ENCODE measurements around the gene MFF.

Gene MFF

DNA sequence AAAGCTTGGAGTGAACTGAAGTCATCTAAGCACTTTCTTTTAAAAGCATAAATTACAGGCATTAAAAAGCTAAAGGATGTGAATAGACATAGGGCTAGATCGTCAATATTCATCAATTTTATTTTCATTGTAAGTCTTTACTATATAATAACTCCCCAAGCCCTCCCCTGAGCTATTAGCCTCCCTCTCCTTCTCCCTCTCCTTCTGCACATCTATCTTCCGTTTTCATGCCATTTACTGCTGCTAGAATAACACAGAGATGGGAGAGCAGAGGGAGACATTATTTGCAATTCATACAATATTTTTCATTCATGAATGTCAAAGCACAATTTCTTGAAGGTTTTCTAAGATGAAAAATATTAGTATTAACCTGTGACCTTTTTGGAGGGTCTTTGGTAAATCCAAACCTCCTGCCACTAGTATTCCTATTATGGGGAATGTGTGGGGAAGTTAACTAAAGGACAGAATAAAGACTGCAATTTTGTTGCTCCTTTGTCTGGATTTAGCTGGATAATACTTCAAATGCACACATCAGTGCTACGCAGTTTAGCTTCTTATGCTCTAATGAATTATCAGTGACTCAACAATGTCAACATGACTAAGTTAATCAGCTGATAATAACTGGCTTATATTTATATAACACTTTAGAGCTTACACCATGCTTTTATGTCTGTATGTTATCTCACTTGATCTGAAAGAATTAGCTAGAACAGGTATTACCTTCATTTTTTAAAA, 28.2 kb upstream of the MFF start:
- Histone ChIP-seq H3K9me3 (ENCODE audit: insufficient read depth, low read length) (no peaks in the 10 kb centered on the region), H3K9ac (ENCODE audit: insufficient read length, low read depth) (no peak overlapping the region), H3K36me3 (ENCODE audit: insufficient read depth, insufficient read length, low read length) (no peaks in the 10 kb centered on the region), H3K4me3 (ENCODE audit: insufficient read length, low read depth) (no peak overlapping the region), H3K4me1 (ENCODE audit: insufficient read depth, insufficient read length) (no peaks in the 10 kb centered on the region), H3K27me3 (ENCODE audit: insufficient read depth, insufficient read length) (no peaks in the 10 kb centered on the region)
- TF ChIP-seq ZNF274 (IDR thresholded peaks at IDR 0.05; ENCODE audit: low read depth, low read length) (no peak), SUZ12 (IDR thresholded peaks at IDR 0.05; ENCODE audit: extremely low read depth, insufficient read depth, insufficient read length) (no peak), YY1 (IDR thresholded peaks at IDR 0.05; ENCODE audit: insufficient read depth, insufficient read length) (no peak)
- no peak for DNase-seq (ENCODE audit: low read depth, low spot score)

DNA sequence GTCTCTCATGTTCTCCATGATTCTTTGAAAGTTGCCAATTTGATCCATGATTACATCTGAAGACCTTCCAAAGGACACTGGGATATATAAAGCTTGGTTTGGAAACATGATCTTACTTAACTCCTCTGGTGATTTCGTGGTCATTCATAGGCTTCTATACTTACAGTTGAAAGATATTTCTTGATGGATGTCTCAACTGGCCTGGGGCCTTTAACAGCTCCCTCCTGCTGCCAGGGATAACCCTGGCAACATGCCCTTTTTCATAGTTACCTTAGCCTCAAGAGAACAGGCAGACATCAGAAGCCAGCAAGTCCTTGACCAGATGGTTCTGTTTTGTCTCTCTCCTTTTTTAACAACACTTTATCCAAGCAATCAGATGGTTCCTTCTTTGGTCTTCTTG, 23.5 kb upstream of the MFF start:
- no peak for DNase-seq (ENCODE audit: low read depth, low spot score)
- Histone ChIP-seq H3K9ac (ENCODE audit: insufficient read length, low read depth) (no peak overlapping the region), H3K36me3 (ENCODE audit: insufficient read depth, insufficient read length, low read length) (no peaks in the 10 kb centered on the region), H3K27me3 (ENCODE audit: insufficient read depth, insufficient read length) (no peaks in the 10 kb centered on the region), H3K9me3 (ENCODE audit: insufficient read depth, low read length) (no peaks in the 10 kb centered on the region), H3K4me3 (ENCODE audit: insufficient read length, low read depth) (no peak overlapping the region), H3K4me1 (ENCODE audit: insufficient read depth, insufficient read length) (no peaks in the 10 kb centered on the region)
- TF ChIP-seq ZNF274 (IDR thresholded peaks at IDR 0.05; ENCODE audit: low read depth, low read length) (no peak), YY1 (IDR thresholded peaks at IDR 0.05; ENCODE audit: insufficient read depth, insufficient read length) (no peak), SUZ12 (IDR thresholded peaks at IDR 0.05; ENCODE audit: extremely low read depth, insufficient read depth, insufficient read length) (no peak)

DNA sequence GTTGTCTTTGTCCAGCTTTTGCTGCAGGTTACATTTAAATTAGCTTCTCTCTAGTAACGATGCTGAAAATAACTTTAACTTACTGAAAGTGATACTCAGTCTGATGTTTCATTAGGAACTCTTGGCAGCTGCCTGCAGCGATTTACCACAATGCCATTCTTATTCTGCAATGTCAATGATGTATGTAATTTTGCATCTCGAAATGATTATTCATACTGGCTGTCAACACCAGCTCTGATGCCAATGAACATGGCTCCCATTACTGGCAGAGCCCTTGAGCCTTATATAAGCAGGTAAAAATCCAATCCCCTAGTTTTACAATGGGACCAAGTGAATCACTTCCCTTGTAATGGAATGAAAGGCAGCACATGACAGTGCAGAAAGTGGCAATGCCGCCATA, 16.3 kb upstream of the MFF start:
- Histone ChIP-seq H3K9me3 (ENCODE audit: insufficient read depth, low read length) (no peaks in the 10 kb centered on the region), H3K9ac (ENCODE audit: insufficient read length, low read depth) (no peak overlapping the region), H3K36me3 (ENCODE audit: insufficient read depth, insufficient read length, low read length) (no peaks in the 10 kb centered on the region), H3K4me3 (ENCODE audit: insufficient read length, low read depth) (no peak overlapping the region), H3K4me1 (ENCODE audit: insufficient read depth, insufficient read length) (no peaks in the 10 kb centered on the region), H3K27me3 (ENCODE audit: insufficient read depth, insufficient read length) (no peaks in the 10 kb centered on the region)
- TF ChIP-seq YY1 (IDR thresholded peaks at IDR 0.05; ENCODE audit: insufficient read depth, insufficient read length) (no peak), SUZ12 (IDR thresholded peaks at IDR 0.05; ENCODE audit: extremely low read depth, insufficient read depth, insufficient read length) (no peak), ZNF274 (IDR thresholded peaks at IDR 0.05; ENCODE audit: low read depth, low read length) (no peak)
- DNase-seq (ENCODE audit: low read depth, low spot score): no peak

DNA sequence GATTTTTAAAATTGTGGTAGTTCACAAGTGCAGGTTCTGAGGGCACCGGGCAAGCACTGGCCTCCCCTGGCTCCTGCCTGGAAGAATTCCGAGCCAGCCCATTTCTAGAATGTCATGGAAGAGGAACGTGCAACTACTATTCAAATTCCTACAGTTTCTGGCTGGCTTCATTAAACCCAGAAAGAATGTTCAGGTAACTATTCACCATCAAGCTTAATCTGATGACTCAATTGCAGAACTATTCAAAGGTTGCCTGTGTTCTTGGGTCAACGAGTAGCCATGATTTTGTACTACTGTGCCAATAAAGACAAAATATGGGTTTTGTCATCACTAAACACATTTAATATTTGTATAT, 14.3 kb upstream of the MFF start:
- H3K4me1 ChIP-seq (ENCODE audit: insufficient read depth, insufficient read length): no peaks in the 10 kb centered on the region

DNA sequence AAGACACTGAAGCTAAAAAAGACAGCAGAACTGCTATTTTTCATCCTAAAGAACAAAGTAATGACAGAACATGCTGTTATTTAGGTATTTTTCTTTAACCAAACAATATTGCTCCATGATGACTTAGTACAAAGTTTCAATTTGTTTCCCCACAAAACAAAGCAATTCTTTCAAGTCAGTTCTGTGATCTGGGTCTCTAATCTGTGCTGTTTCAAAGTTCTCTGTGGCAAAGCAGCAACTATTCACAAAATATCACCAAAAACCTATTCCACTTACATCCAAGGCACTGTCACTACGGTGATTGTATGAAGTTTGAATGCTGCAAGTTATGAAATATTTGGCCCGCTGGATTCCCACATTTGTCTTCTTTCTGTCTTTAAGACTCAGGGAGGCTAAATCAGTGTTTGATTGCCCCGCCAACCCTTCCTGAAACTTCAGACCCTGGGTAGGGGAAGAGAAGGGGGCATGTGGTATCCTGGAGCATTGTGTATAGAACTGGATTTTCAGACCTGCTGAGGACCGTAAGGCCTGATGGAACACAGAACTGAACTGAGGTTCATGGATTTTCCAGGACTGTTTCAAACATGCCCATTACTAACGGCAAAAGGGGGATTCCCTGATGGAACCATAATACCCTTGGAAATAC, 13.1 kb upstream of the MFF start:
- no peaks in the 10 kb centered on the region for H3K36me3 ChIP-seq (ENCODE audit: insufficient read depth, insufficient read length, low read length)
- no peaks in the 10 kb centered on the region for H3K9me3 ChIP-seq (ENCODE audit: insufficient read depth, low read length)
- TF ChIP-seq YY1 (IDR thresholded peaks at IDR 0.05; ENCODE audit: insufficient read depth, insufficient read length) (no peak), ZNF274 (IDR thresholded peaks at IDR 0.05; ENCODE audit: low read depth, low read length) (no peak), SUZ12 (IDR thresholded peaks at IDR 0.05; ENCODE audit: extremely low read depth, insufficient read depth, insufficient read length) (no peak)
- H3K27me3 ChIP-seq (ENCODE audit: insufficient read depth, insufficient read length): no peaks in the 10 kb centered on the region
- no peak overlapping the region for H3K4me3 ChIP-seq (ENCODE audit: insufficient read length, low read depth)
- no peak for DNase-seq (ENCODE audit: low read depth, low spot score)
- H3K4me1 ChIP-seq (ENCODE audit: insufficient read depth, insufficient read length): no peaks in the 10 kb centered on the region
- no peak overlapping the region for H3K9ac ChIP-seq (ENCODE audit: insufficient read length, low read depth)

More for the DNA sequence above, 14.3 kb upstream of the MFF start:
- H3K36me3 ChIP-seq (ENCODE audit: insufficient read depth, insufficient read length, low read length): no peaks in the 10 kb centered on the region
- no peak overlapping the region for H3K4me3 ChIP-seq (ENCODE audit: insufficient read length, low read depth)
- H3K9me3 ChIP-seq (ENCODE audit: insufficient read depth, low read length): no peaks in the 10 kb centered on the region
- DNase-seq (ENCODE audit: low read depth, low spot score): no peak
- no peaks in the 10 kb centered on the region for H3K27me3 ChIP-seq (ENCODE audit: insufficient read depth, insufficient read length)
- H3K9ac ChIP-seq (ENCODE audit: insufficient read length, low read depth): no peak overlapping the region
- TF ChIP-seq YY1 (IDR thresholded peaks at IDR 0.05; ENCODE audit: insufficient read depth, insufficient read length): no peak
- TF ChIP-seq ZNF274 (IDR thresholded peaks at IDR 0.05; ENCODE audit: low read depth, low read length): no peak
- no peak for TF ChIP-seq SUZ12 (IDR thresholded peaks at IDR 0.05; ENCODE audit: extremely low read depth, insufficient read depth, insufficient read length)

DNA sequence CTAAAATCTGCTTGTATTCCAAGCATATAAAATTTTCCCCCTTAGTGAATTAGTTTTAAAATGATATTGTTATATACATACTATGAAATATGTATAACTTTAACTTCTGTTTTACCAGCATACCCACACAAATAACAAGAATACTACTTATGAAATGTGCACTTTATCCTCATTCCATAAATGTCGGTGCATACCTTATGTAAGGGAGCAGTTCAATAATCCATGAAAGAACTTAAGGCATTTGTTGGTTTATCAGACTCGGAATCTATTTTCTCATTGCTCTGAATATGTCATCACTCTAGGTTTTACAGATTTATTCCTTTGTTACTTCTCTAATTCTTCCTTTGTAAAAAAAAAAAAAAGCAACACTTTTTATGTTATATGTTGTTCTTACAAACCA, 12.5 kb upstream of the MFF start:
- TF ChIP-seq ZNF274 (IDR thresholded peaks at IDR 0.05; ENCODE audit: low read depth, low read length) (no peak), YY1 (IDR thresholded peaks at IDR 0.05; ENCODE audit: insufficient read depth, insufficient read length) (no peak), SUZ12 (IDR thresholded peaks at IDR 0.05; ENCODE audit: extremely low read depth, insufficient read depth, insufficient read length) (no peak)
- Histone ChIP-seq H3K36me3 (ENCODE audit: insufficient read depth, insufficient read length, low read length) (no peaks in the 10 kb centered on the region), H3K4me1 (ENCODE audit: insufficient read depth, insufficient read length) (no peaks in the 10 kb centered on the region), H3K9me3 (ENCODE audit: insufficient read depth, low read length) (0 out of 2 replicates have a peak, but pooled peaks cover under 1% of the 10 kb centered on the region), H3K27me3 (ENCODE audit: insufficient read depth, insufficient read length) (no peaks in the 10 kb centered on the region), H3K9ac (ENCODE audit: insufficient read length, low read depth) (no peak overlapping the region), H3K4me3 (ENCODE audit: insufficient read length, low read depth) (no peak overlapping the region)
- no peak for DNase-seq (ENCODE audit: low read depth, low spot score)

DNA sequence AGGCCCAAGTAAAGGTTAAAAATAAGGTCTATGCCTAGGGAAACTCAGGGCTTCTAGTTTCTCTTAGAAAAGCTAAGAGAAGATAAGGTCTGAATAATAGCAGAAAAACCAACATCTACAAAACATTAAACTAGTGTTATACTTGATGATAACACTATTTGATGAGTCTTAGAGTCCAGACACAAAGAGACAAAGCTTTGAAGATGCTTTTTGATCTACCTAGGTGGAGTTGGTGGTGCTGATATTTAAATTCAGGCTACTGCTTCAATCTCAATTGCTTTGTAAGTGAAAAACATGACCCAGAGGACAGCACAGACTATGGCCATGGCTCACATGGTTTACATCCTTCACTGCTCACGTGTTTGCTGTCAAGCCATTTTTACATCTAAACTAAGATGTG, 11.7 kb upstream of the MFF start:
- H3K36me3 ChIP-seq (ENCODE audit: insufficient read depth, insufficient read length, low read length): no peaks in the 10 kb centered on the region
- H3K9me3 ChIP-seq (ENCODE audit: insufficient read depth, low read length): peaks cover 6% of the 10 kb centered on the region; the same call in 1 of the 2 replicates
- TF ChIP-seq YY1 (IDR thresholded peaks at IDR 0.05; ENCODE audit: insufficient read depth, insufficient read length) (no peak), SUZ12 (IDR thresholded peaks at IDR 0.05; ENCODE audit: extremely low read depth, insufficient read depth, insufficient read length) (no peak), ZNF274 (IDR thresholded peaks at IDR 0.05; ENCODE audit: low read depth, low read length) (no peak)
- no peak overlapping the region for H3K9ac ChIP-seq (ENCODE audit: insufficient read length, low read depth)
- no peak for DNase-seq (ENCODE audit: low read depth, low spot score)
- no peak overlapping the region for H3K4me3 ChIP-seq (ENCODE audit: insufficient read length, low read depth)
- no peaks in the 10 kb centered on the region for H3K4me1 ChIP-seq (ENCODE audit: insufficient read depth, insufficient read length)
- no peaks in the 10 kb centered on the region for H3K27me3 ChIP-seq (ENCODE audit: insufficient read depth, insufficient read length)
